Transverse colon (tissue), 4 donors: ENCODE data around the gene PAOX. TPM values are rescaled to one million over a fixed set of nuclear protein-coding genes. Genes with fewer than 3 reads are reported as not detected.
"Not testable (repeated sequence)": the region's sequence is repeated elsewhere in the genome, so short reads cannot be mapped to it uniquely, and the experiment has no call there.

ENCODE experiments used
- DNase-seq: peaks from one replicate; pipeline ENCODE4 v3.0.0-alpha.2; 2019
- H3K27ac ChIP-seq, 4 donors: fragments of 200-600 bp; sonication (generic); 2 replicates each; pipeline ENCODE4 v1.5.1; 2016 to 2018; ENCODE audit warnings: inconsistent platforms in 4 of 4
- H3K27me3 ChIP-seq: fragments of 200-600 bp; sonication (generic); 2 replicates; pipeline ENCODE4 v1.5.1; 2017; ENCODE audit warnings: inconsistent platforms
- H3K36me3 ChIP-seq, 4 donors: fragments of 200-600 bp; sonication (generic); 2 replicates each; pipeline ENCODE4 v1.5.1; 2017 to 2019; ENCODE audit warnings: inconsistent platforms in 4 of 4
- H3K4me1 ChIP-seq, 4 donors: fragments of 200-600 bp; sonication (generic); 2 replicates each; pipeline ENCODE4 v1.5.1; 2017 to 2020; ENCODE audit warnings: inconsistent platforms in 4 of 4
- H3K4me3 ChIP-seq, 4 donors: fragments of 200-600 bp; sonication (generic); 1 replicate in 1 of 4; 2 replicates in 3 of 4; pipeline versions ENCODE4 v1.5.1 to v1.6.1; 2017 to 2019; ENCODE audit warnings: inconsistent platforms in 4 of 4
- H3K9me3 ChIP-seq, 2 donors: fragments of 200-600 bp; sonication (generic); 2 replicates each; pipeline ENCODE4 v1.5.1; 2017 to 2019; ENCODE audit warnings: inconsistent platforms in 2 of 2
- CTCF ChIP-seq, 5 experiments: fragments of 200-600 bp in 3 of 5; fragments of 450-650 bp in 2 of 5; sonication (generic) in 3 of 5; IDR thresholded peaks; 1 replicate in 2 of 5; 2 replicates in 3 of 5; pipeline ENCODE4 v1.5.1; 2016 to 2017; ENCODE audit warnings: antibody characterized with exemption in 5 of 5, inconsistent platforms in 3 of 5, mild to moderate bottlenecking in 2 of 5, moderate library complexity in 1 of 5
- EP300 ChIP-seq: sonication (generic); formaldehyde crosslinking; IDR thresholded peaks from one replicate; pipeline ENCODE4 v1.6.1; 2017; ENCODE audit warnings: antibody characterized with exemption, low read depth
- POLR2A ChIP-seq: fragments of 450-650 bp; IDR thresholded peaks from one replicate; pipeline ENCODE4 v1.6.1; 2016; ENCODE audit warnings: antibody characterized with exemption, mild to moderate bottlenecking, moderate library complexity
- POLR2AphosphoS5 ChIP-seq, 3 donors: sonication (generic); formaldehyde crosslinking; IDR thresholded peaks; one replicate each; pipeline ENCODE4 v1.6.1; 2016; ENCODE audit warnings: antibody characterized with exemption in 3 of 3
- WGBS, 2 donors: methylation state at CpG; one replicate each; pipeline ENCODE4 v1.1.5; 2018; ENCODE audit warnings: low coverage in 1 of 2; 5-methylcytosine and 5-hydroxymethylcytosine counted together
- in situ Hi-C, 4 donors: fragments of 200-750 bp; cut with MboI; loops; one replicate each; pipeline versions ENCODE4 v1.15.0 to v1.15.1; 2017; ENCODE audit warnings: low sequenced_read_pairs in 3 of 4, low pct_ligation_motif_present in 1 of 4, low pct_unique_long_range_greater_than_20kb in 1 of 4
- intact Hi-C: fragments of 100-400 bp; cut with DNase I; formaldehyde crosslinking; loops from one replicate; pipeline ENCODE4 v1.15.1; 2023; ENCODE audit warnings: low total_unique reads
- total RNA-seq, 4 donors: library from RNA; depleted of rRNA; stranded (reverse); fragments of >200 nt; gene quantifications; one replicate each; pipeline ENCODE4 v1.1.0, GENCODE V29; 2016

PAOX gene
- total RNA-seq, 4 donors from 2014 or later = 11.3 to 32.4 (median 17.1) TPM

GRCh38 chr10:133366130-133366478 lies 13.0 kb upstream of the PAOX start:
- TF ChIP-seq POLR2A (no peak), POLR2AphosphoS5 (IDR thresholded peaks at IDR 0.05) (no peak), CTCF (IDR thresholded peaks at IDR 0.05) (no peak), EP300 (no peak)
- Histone ChIP-seq H3K4me1 (peaks cover 0 to 13% (median 0%) of the 10 kb centered on the region in 4 donors), H3K27me3 (no peaks in the 10 kb centered on the region), H3K4me3 (no peak overlapping the region), H3K27ac (no peak overlapping the region), H3K36me3 (peaks cover 0 to 51% (median 19%) of the 10 kb centered on the region in 4 donors), H3K9me3 (no peaks in the 10 kb centered on the region)
- DNase-seq = no peak
- WGBS, 2 donors = 84% methylated on average over 17 of the region's 17 CpGs; no CpG with 5 or more reads in 1 of the 2 donors
- in situ Hi-C loops (no loop called here), intact Hi-C loops (no loop called here)

GRCh38 chr10:133366751-133367150 lies 12.3 kb upstream of the PAOX start:
- Histone ChIP-seq H3K27ac (no peak overlapping the region), H3K9me3 (no peaks in the 10 kb centered on the region), H3K36me3 (peaks cover 0 to 51% (median 19%) of the 10 kb centered on the region in 4 donors), H3K4me3 (no peak overlapping the region), H3K27me3 (no peaks in the 10 kb centered on the region), H3K4me1 (peaks cover 0 to 14% (median under 1%) of the 10 kb centered on the region in 4 donors)
- in situ Hi-C loops = no loop called here
- no peak for DNase-seq
- TF ChIP-seq EP300 (no peak), POLR2A (no peak), POLR2AphosphoS5 (IDR thresholded peaks at IDR 0.05) (no peak), CTCF (IDR thresholded peaks at IDR 0.05) (no peak)
- WGBS, 2 donors = 91 to 100% methylated on average over 1 to 13 of the region's 13 CpGs
- intact Hi-C loops = no loop called here

DNA sequence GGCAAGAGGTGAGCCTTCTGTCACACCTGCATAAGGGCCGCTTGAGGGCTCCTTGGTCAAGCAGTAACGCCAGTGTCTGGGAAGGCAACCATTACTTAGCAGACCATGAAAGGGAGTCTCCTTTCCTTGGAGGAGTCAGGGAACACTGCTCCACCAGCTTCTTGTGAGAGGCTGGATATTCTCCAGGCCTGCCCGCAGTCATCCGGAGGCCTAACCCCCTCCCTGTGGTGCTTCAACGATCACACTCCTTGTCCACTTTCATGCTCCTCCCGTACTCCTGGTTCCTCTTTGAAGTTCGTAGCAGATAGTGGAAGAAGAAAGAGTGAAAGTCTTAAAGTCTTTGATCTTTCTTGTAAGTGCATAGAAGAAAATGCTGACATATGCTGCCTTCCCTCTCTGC lies 11.6 kb upstream of the PAOX start:
- Histone ChIP-seq H3K4me1 (peaks cover 0 to 21% (median 7%) of the 10 kb centered on the region in 4 donors), H3K36me3 (peaks cover 0 to 51% (median 18%) of the 10 kb centered on the region in 4 donors)
- DNase-seq, H3K27me3 ChIP-seq, H3K9me3 ChIP-seq, in situ Hi-C loops, H3K4me3 ChIP-seq, intact Hi-C loops, H3K27ac ChIP-seq: not testable (repeated sequence)
- 74% methylated on average over 2 of the region's 7 CpGs; no CpG with 5 or more reads in 1 of the 2 donors for WGBS, 2 donors

DNA sequence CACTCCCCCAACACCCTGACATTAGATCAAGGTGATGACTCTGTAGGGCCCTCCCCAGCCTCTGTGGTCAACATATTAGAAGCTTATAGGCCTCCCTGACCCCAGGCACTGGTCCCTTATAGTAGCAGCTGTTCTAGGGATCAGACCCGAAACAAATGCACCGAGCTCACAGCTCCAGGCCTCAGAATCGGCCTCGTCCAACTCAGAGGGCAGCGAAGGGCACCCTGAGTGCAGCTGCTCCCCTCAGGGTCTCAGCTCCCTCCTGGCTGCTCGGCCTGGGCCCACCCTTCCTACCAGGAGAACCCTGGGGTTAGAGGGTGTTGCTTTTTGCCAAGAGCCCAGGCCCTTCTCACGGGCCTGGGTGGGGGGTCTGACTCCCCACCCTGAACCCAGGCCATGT lies 10.9 kb upstream of the PAOX start:
- H3K36me3 ChIP-seq = peaks cover 0 to 48% (median 15%) of the 10 kb centered on the region in 4 donors
- 97% methylated on average over 7 of the region's 7 CpGs; no CpG with 5 or more reads in 1 of the 2 donors for WGBS, 2 donors

More for the DNA sequence above, 10.9 kb upstream of the PAOX start:
- H3K9me3 ChIP-seq = no peaks in the 10 kb centered on the region
- H3K27ac ChIP-seq = no peak overlapping the region
- intact Hi-C loops (no loop called here), in situ Hi-C loops (no loop called here)
- H3K27me3 ChIP-seq = no peaks in the 10 kb centered on the region
- H3K4me3 ChIP-seq = no peak overlapping the region
- TF ChIP-seq CTCF (IDR thresholded peaks at IDR 0.05) = no peak
- peaks cover 0 to 23% (median 9%) of the 10 kb centered on the region in 4 donors for H3K4me1 ChIP-seq
- DNase-seq = no peak
